Hematopoietic multipotent progenitor cell treated with erythropoietin and hydrocortisone succinate and interleukin-3 and kit ligand, for 17 days (in vitro differentiated cells): ENCODE data around the gene SLC1A4.
"Not testable (repeated sequence)": the region's sequence is repeated elsewhere in the genome, so short reads cannot be mapped to it uniquely, and the experiment has no call there.

Source experiments
- DNase-seq: peaks from one replicate; pipeline ENCODE4 v3.0.0-alpha.2; 2015; ENCODE audit warnings: low spot score

SLC1A4 gene

DNA sequence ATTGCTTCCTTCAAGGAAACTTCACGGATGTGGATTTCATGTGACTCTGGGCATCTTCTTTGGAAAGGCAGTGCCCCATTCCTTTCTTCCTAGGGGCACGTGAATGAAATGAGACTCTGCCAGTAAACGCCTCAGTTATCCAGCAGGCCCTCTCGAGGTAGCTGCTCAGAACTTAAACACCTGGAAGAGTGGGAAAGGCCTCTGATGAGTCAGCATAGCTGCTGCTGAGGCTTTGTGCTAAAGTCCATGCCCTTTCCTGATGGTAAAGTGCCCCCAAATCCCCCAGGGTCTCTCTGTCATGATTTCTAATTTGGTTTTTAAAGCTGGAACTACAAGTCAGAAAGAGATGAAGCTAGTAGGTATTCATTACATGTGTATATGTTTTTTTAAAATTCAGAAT lies 3.8 kb downstream of the SLC1A4 start:
- no peak for DNase-seq

DNA sequence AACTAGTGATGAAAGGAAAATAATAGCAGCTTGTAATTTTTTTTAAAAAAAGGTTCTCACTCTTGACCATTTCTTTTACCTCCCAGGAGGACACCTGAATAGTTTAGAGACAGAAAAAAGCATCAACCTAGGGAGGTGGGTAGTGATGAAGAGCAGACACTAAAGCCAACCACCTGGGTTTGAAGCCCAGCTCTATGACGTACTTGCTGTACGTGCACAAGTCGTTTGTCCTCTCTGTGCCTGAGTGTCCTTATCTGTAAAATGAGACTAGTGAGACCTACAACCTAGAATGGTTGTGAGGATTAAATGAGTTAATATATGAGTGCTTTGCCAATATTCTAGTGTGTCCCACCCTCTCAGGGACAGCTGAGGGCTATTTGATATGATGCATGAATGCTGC lies 5.8 kb downstream of the SLC1A4 start:
- no peak for DNase-seq

DNA sequence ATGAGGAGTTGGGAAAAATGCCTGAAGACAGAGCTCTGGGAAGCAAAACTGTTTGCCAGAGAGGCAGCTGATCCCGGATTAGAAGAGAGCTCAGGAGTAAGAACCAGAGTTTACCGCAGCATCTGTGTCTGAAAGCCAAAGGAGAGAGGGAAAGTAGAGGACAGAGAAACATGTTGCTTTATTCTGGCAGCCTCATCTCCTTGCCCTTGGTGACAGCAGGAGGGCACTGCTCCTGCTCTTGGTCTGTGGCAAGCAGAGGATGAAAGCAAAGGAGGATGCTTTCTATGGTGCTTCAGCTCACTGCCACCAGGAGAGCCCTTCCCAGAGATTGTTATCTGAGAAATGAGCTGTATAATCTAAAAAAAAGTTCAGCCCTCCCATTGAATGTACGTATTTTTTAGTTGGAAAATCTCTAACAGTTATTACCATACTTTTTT lies 7.7 kb downstream of the SLC1A4 start:
- DNase-seq, result no peak

DNA sequence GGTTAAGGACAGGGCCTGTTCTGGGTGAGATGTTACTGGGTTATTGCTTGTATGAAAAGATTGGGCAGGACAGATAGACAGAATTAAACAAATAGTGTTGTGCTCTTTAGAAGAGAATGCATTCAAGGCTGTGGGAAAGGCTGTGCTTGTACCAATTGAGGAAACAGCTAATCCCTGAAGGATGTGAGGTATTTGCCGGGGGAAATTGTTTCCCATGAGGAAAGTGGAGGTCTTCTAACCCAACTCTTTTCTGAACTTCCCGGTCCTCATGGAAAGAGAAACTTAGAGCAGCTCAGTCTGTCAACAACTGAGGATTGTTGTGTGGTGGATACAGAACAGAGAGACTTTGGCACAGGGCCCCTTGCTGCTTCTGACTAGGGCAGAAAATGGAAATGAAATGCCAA lies 9.5 kb downstream of the SLC1A4 start:
- no peak for DNase-seq

DNA sequence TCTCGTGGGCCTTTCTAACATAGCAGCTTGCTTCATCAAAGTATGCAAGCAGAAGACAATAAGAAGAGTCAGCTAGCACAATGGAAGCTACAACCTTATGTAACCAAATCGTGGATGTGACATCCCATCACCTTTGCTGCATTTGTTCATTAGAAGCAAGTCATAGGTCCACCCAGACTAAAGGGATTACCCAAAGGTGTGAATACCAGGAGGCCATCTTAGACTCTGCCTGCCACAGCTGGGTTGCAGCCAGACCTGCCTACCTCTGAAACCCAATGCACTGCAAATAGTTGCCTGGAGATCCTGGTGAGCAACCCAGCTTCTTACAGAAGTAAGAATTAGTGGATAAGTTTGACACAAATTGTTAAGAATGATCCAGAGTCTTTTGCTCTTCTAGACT lies 10.6 kb downstream of the SLC1A4 start:
- DNase-seq, result no peak

DNA sequence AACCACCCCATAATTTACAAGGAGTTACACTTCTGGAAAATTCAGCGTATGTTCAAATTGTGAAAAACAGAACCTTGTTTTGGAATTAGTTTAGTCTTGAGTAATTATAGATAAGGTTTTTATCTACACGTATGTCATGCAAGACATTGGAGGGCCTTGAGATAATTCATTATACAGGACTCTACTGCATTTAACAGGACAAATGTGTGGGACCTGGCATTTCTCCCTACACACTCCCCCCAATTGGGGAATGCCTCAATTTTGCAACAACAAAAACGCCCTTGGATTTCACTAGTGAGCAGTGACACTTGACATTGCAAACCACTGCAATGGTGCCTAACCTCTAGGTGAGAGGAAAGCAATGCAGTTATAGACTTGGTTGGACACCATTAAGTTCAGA lies 11.4 kb downstream of the SLC1A4 start:
- no peak for DNase-seq

DNA sequence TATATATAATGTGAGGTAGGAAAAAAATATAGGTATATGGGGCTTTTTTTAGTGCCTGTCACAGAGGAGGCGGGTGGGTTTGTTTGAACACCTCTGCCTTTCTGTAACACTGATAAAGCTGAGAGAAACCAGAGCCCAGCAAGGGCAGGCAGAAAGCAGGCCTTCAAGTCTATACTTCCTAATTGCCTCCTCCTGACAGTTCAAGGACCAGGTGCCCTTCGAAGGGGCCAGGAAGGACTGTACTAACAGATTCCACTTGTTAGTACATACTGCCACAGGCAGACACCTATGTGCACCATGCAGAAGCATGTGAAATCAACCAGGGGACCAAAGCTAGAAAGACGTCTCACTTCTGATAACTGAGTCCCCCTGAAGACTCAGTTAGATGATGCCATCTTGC lies 13.8 kb downstream of the SLC1A4 start:
- DNase-seq, result no peak

DNA sequence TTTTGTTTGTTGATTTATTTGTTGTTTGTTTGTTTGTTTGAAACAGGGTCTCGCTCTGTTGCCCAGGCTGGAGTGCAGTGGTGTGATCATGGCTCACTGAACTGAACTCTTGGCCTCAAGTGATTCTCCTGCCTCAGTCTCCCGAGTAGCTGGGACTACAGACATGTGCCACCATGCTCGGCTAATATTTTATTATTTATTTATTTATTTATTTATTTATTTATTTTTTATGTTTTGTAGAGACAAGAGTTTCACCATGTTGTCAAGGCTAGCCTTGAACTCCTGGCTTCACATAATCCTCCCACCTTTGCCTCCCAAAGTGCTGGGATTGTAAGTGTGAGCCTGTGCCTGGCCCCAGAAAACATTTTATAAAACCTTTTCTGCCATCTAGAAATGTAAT lies 15.0 kb downstream of the SLC1A4 start:
- not testable (repeated sequence) for DNase-seq

DNA sequence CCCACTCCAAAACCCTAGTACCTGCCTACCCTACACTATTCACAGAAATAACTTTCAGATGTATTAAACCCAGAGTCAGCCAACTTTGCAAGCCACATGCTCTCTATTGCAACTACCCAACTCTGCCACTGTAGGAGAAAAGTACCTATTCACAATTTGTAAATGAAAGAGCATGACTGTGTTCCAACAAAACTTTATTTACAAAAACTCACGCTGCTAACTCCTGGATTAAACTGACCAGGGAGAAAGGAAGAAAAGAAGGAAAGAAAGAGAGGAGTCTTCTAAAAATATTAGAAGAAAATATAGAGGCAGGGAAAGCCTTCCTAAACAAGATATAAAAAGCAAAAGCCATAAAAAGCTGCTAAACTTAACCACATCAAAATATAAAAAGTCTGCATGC lies 24.6 kb downstream of the SLC1A4 start:
- no peak for DNase-seq

DNA sequence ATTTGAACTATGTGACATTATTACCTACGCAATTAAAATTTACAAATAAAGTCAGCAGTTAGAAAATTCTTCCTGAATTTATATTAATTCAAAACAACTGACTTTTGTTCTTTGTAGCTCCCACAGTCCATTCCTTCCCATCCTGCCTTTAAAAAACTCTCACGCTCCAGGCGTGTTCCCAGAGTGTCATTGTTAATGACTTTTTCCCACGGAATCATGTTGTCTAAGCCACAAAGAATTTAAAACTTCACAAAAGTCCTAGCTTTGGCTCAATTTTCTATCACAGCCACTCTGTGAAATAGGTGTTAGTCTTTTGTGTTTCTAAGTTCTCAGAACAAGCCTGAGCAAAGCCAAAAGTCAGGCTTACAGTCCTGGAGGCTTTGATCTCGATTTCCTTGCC lies 26.5 kb downstream of the SLC1A4 start:
- no peak for DNase-seq

DNA sequence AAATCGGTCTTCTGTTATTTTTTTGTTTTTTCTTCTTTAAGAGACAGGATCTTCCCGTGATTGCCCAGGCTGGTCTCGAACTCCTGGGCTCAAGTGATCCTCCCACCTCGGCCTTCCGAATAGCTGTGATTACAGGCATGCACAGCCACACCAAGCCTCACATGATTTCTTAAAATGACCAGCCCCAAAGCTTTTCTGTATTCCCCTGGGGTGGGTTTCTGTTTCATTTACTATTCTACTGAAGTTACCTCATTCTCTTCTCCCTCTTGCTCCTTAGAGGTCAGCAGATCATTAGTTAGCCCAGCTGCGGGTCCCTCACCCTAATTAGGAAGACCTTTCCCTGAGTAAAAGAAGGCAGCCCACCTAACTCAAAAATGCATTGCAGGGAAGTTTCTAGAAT lies 27.6 kb downstream of the SLC1A4 start:
- DNase-seq, result no peak

DNA sequence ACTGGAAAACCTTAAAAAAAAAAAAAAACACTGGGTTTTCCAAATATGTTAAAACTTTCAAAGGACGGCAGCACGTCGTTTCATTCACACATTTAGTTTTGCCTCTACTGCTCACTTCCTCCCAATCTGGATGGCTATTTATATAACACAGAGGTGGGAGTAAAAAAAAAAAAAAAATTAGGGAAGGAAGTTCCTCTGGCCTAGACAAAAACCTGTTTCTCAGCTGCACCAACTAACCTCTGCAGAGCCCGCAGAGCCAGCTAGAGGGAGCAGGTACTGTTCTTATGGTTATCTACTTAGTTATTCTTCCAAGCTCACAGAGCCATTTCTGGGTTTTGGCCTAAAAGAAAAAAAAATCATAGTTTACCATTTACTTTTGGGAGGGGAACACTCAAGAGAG lies 28.1 kb downstream of the SLC1A4 start:
- no peak for DNase-seq

DNA sequence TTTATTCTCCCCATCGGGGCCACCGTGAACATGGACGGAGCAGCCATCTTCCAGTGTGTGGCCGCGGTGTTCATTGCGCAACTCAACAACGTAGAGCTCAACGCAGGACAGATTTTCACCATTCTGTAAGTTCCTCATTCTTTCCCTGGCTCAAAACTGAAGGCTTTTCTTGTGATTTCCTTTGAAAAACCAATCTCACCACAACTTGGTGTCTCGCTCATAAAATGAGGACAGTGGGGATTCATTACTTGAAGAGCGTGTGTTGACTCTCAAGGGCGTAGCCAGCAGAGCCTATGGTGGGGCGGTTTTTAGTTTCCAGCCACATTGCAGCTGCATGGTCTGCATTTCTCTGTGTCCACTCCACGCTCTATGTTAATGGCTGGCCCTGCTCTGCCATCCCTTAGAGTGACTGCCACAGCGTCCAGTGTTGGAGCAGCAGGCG lies 29.0 kb downstream of the SLC1A4 start:
- no peak for DNase-seq

DNA sequence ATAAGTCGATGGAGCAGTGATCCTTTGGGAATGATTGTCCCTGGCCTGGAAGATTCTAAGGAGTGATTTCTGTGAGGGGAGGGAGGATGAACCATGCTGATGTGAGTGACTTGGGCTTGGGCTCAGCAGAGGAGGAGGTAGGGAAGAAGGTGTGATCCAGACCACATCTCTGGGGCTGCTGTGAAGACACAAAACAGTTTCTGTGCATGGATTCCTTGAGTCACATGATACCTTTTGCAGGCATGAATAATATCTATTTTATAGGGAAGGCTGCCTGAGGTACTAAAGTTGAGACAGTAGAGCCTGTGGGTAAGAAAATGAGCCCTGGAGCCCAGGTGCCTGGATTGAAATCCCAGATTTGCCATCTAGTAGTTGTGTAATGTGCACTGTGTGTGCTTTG lies 29.8 kb downstream of the SLC1A4 start:
- no peak for DNase-seq

DNA sequence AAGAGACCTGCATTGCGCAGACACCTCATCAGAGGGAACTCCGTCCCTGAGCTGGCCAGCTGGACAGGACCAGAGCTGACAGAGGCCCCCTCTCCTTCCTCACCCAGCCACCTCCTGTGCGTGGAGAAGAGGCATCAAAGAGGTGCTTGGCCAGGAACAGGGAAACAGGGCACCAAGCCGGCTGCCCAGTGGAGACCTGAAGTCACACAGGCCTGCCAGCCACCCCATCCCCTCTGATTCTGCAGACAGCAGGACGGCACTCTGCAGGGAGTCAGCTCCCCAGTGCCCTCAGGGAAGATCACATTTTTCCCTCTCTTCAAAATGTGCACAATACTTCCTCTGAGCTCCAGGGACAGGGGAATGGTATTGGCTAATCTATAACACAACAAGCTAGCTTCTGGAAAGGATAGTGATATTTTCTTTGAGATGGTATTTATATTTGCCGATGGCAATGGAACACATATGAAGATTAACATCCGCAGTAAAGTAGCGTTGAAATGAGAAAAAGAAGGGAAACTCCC lies 30.5 kb downstream of the SLC1A4 start:
- no peak for DNase-seq

DNA sequence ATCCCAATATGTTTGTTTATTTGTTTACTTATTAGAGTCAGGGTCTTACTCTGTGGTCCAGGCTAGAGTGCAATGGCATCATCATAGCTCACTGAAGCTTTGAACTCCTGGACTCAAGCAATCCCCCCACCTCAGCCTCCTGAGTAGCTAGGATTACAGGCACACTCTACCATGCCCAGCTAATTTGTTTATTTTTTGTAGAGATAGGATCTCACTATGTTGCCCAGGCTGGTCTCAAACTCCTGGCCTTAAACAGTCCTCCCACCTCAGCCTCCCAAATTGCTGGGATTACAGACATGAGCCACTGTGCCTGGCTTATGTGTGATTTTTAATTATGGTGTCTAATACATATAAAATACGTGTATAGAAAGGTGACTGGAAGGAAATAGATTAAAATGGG lies 31.1 kb downstream of the SLC1A4 start:
- DNase-seq, result not testable (repeated sequence)

DNA sequence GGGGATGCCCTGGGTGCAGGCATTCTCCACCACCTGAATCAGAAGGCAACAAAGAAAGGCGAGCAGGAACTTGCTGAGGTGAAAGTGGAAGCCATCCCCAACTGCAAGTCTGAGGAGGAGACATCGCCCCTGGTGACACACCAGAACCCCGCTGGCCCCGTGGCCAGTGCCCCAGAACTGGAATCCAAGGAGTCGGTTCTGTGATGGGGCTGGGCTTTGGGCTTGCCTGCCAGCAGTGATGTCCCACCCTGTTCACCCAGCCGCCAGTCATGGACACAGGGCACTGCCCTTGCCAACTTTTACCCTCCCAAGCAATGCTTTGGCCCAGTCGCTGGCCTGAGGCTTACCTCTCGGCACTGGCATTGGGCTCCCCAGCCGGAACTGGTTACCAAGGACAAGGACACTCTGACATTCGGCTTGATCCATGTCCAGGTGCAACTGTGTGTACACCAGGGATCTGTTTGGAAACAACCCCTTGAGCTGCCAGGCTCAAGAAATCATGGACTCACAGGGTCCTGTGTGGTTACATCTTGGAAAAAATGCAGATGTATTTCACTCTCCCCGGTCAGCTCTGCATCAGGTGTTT lies 31.8 kb downstream of the SLC1A4 start:
- no peak for DNase-seq

DNA sequence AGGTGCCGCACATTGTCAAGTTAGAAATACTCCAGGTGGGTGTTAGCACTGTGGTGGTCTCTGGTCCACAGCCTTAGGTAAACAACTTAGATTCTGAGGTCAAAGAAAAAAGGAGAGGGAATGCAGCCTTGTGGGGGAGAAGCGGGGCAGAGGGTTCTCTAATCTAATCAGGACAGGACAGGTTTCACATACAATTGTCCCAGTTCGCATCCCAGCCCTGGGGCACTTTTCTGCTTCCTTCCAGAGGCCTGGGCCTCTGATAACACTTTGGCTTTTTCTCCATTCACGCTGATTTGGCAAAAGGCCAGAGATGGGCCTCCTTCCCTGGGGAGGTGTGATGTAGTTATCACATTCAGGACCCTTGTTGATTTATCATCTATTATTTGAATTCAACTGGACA lies 32.5 kb downstream of the SLC1A4 start:
- peak; percentile 51 for DNase-seq

DNA sequence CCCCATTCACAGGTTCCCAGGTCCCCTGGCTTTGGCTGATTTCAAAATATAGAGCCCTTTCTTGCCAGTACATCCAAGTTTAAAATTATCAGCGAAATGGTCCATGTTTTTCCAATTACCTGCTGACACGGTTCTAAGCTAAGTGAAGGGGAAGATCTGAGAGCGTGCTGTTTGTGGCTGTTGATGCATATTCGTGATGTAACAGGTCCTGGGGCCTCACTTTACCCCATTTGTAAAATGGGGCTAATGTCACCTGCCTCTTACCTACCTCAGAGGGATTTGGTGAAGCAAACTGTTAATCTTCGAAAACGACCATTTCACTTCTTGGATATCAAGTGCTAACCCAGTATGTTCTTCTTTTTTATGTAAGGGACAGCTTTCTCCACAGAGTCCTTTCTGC lies 33.0 kb downstream of the SLC1A4 start:
- DNase-seq, result no peak

DNA sequence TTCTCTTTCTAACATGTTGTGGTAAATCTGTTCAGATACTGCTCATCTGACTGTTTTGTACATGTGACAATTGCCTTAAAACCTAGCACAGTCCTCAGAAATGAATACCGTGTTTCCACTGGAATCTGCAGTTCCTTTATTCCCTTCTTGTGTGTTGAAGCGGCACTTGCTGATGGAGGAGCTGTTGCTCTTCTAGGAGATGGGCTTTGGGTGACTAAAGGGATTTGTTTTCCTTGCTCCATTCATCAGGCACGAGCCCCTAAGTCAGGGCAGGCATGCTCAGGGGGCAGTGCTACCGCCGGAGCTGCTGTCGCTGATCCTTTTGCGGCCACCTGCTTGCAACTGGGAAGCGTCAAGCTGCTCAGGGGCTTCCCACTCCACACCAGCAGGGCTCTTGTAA lies 34.5 kb downstream of the SLC1A4 start:
- no peak for DNase-seq

DNA sequence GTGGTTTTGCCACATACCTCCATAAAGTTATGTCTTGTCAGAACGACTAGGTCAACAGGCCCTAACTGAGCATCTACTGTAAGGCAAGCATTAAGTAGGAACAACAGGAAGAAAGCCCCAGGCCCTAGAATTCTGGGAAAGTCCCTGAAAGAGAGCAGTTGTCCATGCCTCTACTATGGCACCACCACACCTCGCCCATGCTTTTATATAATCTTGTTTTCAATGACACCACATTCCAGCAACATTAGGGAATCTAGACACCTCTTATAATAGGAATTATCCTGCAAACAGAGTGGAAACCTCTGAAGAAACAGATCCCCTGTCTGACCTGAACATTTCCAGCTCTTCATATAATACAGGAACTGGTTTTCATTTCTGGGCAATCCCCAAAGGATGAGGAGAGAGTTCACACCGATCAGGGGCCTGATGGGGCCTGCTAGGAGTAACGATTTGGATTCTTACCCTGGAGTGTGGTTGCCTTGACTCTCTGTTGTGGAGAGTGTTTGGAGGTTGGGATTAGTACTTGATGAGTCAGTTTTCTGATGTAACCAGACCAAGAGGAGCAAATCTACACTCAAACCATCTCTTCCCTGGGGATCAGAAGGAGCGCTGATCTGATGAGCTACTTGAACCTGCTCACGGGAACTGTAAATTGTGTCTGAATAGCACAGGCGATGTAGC lies 35.1 kb downstream of the SLC1A4 start:
- DNase-seq, result no peak

DNA sequence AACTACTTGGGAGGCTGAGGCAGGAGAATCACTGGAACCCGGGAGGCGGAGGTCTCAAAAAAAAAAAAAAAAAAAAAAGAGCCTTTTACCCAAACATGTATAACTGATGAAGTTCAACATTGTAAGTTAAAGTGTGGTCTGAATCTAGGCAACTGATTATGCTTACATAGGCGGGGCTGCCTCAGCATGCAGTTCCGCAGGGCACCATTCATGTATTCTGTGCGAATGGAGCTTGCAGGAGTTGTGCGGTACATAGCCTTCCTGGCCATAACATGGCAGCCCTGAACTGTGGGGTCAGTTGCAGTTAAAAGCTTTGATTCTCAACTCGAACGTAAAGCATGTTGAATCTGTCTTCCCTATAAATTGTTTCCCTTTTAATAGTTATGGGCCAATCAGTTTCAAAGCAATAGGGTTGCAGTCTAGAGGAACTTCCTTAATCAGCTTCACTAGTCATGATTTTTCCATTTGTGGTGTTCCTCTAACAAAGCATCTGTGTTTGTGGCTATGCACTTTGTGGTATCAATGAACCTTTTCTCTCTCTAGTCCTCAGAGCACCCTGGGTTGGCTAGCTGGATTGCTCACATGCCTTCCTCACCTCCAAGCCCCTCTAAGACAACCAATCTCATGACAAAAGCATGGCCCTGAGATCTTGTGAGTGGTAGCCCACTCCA lies 36.4 kb downstream of the SLC1A4 start:
- DNase-seq, result no peak

DNA sequence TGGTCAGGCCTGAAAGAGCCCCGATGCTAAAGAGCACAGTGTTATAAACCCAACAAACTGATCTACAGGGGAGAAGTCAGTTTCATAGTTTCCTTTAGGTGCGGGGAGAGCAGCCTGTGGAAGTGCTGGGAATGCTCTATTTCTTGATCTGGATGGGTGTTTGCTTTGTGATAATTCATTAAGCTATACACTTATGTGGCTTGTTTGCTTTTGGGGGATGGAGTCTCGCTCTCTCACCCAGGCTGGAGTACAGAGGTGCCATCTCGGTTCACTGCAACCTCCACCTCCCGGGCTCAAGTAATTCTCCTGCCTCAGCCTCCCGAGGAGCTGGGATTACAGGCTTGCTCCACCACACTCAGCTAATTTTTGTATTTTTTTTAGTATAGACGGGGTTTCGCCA lies 37.0 kb downstream of the SLC1A4 start:
- DNase-seq, result no peak
